PC-3 (cell line): ENCODE measurements around the gene UMAD1.

Experiments
- CTCF ChIP-seq: fragments of 300-600 bp; sonication (generic); conservative IDR thresholded peaks from 2 replicates; pipeline ENCODE4 v1.5.1; 2017; ENCODE audit warnings: antibody characterized with exemption, low read depth, mild to moderate bottlenecking, low read length
- EZH2 ChIP-seq: fragments of 300-600 bp; sonication (generic); IDR thresholded peaks from one replicate; pipeline ENCODE4 v1.6.1; 2017; ENCODE audit warnings: antibody characterized with exemption, mild to moderate bottlenecking, low read length; ENCODE audit not compliant: unreplicated experiment
- EZH2phosphoT487 ChIP-seq: fragments of 300-600 bp; sonication (generic); IDR thresholded peaks from 2 replicates; pipeline ENCODE4 v1.6.1; 2018; ENCODE audit warnings: mild to moderate bottlenecking, antibody characterized with exemption, low read length, borderline replicate concordance

GRCh38 chr7:7642081-7642480 lies 1.5 kb downstream of the UMAD1 start:
- TF ChIP-seq CTCF (no peak), EZH2 (no peak), EZH2phosphoT487 (no peak)
